Measurements from ENCODE around the gene EMC9. TPM values are rescaled to one million over a fixed set of nuclear protein-coding genes. Genes with fewer than 3 reads are reported as not detected.

EMC9 gene
- total RNA-seq, 1 experiment from 2014 or later: 27.4 TPM

DNA sequence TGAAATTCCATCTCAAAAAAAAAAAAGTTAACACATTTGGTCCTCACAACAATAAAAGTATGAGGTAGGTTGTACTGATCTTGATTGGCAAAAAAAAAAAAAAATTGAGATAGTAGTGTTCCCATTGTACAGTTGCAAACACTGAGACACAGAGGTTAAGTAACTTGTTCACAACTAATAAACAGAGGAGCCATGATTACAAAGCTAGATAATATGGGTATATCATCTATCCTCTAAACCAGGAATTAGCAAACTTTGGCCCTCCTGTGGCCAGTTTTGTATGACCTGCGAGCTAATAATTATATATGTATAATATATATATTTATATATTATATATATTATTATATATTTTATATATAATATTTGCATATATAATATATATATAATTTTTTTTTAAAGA is 7.7 kb downstream of the EMC9 start:
- TF ChIP-seq EZH2 (IDR thresholded peaks at IDR 0.05; ENCODE audit: low read depth): no peak
- TF ChIP-seq CTCF (conservative IDR thresholded peaks at IDR 0.05): no peak
- DNase-seq: no peak
- H3K4me3 ChIP-seq: no peak overlapping the region
- H3K27ac ChIP-seq: no peak overlapping the region
- no peaks in the 10 kb centered on the region for H3K27me3 ChIP-seq (ENCODE audit: insufficient read depth, low read depth)
- no peak overlapping the region for H2AFZ ChIP-seq
- H3K4me1 ChIP-seq (replicated peaks; ENCODE audit: insufficient read depth): peaks cover 11% of the 10 kb centered on the region; the same call in 1 of the 2 replicates
- no peaks in the 10 kb centered on the region for H3K9me3 ChIP-seq (ENCODE audit: insufficient read depth, low read depth)
- peaks cover 7% of the 10 kb centered on the region; the same call in 1 of the 2 replicates for H3F3A ChIP-seq (ENCODE audit: insufficient read depth, low read depth)
- BruUV-seq (replicated peaks): no TSS peak
- no peaks in the 10 kb centered on the region for H3K36me3 ChIP-seq (ENCODE audit: low read depth)
- peaks cover 10% of the 10 kb centered on the region; the same call in 1 of the 2 replicates for H3K79me2 ChIP-seq (ENCODE audit: low read depth)
- intact Hi-C loops (cut with micrococcal nuclease; ENCODE audit: unreplicated experiment): no loop called here
- POLR2A ChIA-PET (ENCODE audit: unreplicated experiment): no interaction called here
- no peaks in the 10 kb centered on the region for H3K9me2 ChIP-seq (ENCODE audit: insufficient read depth)
- H4K20me1 ChIP-seq (ENCODE audit: insufficient read depth): no peaks in the 10 kb centered on the region
- no peak overlapping the region for H3K4me2 ChIP-seq
- CTCF ChIA-PET: interaction anchor here (0.6 kb wide), 2 partner anchors 11 to 163 kb away, joined by 3 to 5 read pairs; no protein-coding TSS in a partner anchor

DNA sequence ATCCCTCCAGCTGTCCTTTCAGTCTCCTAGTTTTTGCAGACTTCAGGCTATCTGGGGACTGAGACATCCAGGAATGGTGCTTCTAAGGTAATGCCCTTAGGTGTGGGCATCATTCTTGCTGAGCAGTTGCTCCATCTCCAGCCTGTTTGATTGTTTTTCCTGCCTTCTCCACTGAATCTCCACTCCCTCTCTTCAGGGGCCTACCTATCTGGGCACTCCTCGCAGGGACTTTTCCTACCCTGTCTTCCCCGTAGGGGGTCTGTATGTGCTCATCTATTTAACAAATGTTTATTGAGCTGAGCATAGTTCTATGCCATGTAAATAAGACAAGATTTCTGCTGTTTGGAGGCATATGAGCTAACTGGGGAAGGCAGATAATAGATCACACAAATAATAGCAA is 8.4 kb downstream of the EMC9 start:
- H3F3A ChIP-seq (ENCODE audit: insufficient read depth, low read depth): peaks cover 7% of the 10 kb centered on the region; the same call in 1 of the 2 replicates
- H3K4me2 ChIP-seq: no peak overlapping the region
- no peak overlapping the region for H2AFZ ChIP-seq
- H3K36me3 ChIP-seq (ENCODE audit: low read depth): no peaks in the 10 kb centered on the region
- ChIA-PET POLR2A (ENCODE audit: unreplicated experiment) (no interaction called here), CTCF (no interaction called here)
- no peaks in the 10 kb centered on the region for H3K27me3 ChIP-seq (ENCODE audit: insufficient read depth, low read depth)
- no TSS peak for BruUV-seq (replicated peaks)
- no peaks in the 10 kb centered on the region for H3K9me2 ChIP-seq (ENCODE audit: insufficient read depth)
- peaks cover 11% of the 10 kb centered on the region; the same call in 1 of the 2 replicates for H3K4me1 ChIP-seq (replicated peaks; ENCODE audit: insufficient read depth)
- no peak for DNase-seq
- H4K20me1 ChIP-seq (ENCODE audit: insufficient read depth): no peaks in the 10 kb centered on the region
- 0 out of 2 replicates have a peak, but pooled peaks cover 7% of the 10 kb centered on the region for H3K79me2 ChIP-seq (ENCODE audit: low read depth)
- H3K4me3 ChIP-seq: no peak overlapping the region
- H3K9me3 ChIP-seq (ENCODE audit: insufficient read depth, low read depth): no peaks in the 10 kb centered on the region
- TF ChIP-seq CTCF (conservative IDR thresholded peaks at IDR 0.05): no peak
- TF ChIP-seq EZH2 (IDR thresholded peaks at IDR 0.05; ENCODE audit: low read depth): no peak
- no peak overlapping the region for H3K27ac ChIP-seq
- intact Hi-C loops (cut with micrococcal nuclease; ENCODE audit: unreplicated experiment): no loop called here

GRCh38 chr14:24132061-24132685 is 9.2 kb downstream of the EMC9 start:
- Histone ChIP-seq H3K4me2 (no peak overlapping the region), H3K79me2 (ENCODE audit: low read depth) (0 out of 2 replicates have a peak, but pooled peaks cover 7% of the 10 kb centered on the region), H3K36me3 (ENCODE audit: low read depth) (no peaks in the 10 kb centered on the region), H3K9me2 (ENCODE audit: insufficient read depth) (no peaks in the 10 kb centered on the region), H3K4me3 (no peak overlapping the region), H3K4me1 (replicated peaks; ENCODE audit: insufficient read depth) (peaks cover 10% of the 10 kb centered on the region; the same call in 1 of the 2 replicates), H3K9me3 (ENCODE audit: insufficient read depth, low read depth) (no peaks in the 10 kb centered on the region), H4K20me1 (ENCODE audit: insufficient read depth) (no peaks in the 10 kb centered on the region), H2AFZ (no peak overlapping the region), H3F3A (ENCODE audit: insufficient read depth, low read depth) (peaks cover 7% of the 10 kb centered on the region; the same call in 1 of the 2 replicates), H3K27me3 (ENCODE audit: insufficient read depth, low read depth) (no peaks in the 10 kb centered on the region), H3K27ac (no peak overlapping the region)
- no peak for DNase-seq
- TF ChIP-seq CTCF (conservative IDR thresholded peaks at IDR 0.05) (no peak), EZH2 (IDR thresholded peaks at IDR 0.05; ENCODE audit: low read depth) (no peak)
- ChIA-PET CTCF (no interaction called here), POLR2A (ENCODE audit: unreplicated experiment) (interaction anchor here (0.5 to 0.9 kb wide), 2 partner anchors 17 to 83 kb away, joined by 6 to 8 read pairs; partner anchors contain the start of gene NRL)
- intact Hi-C loops (cut with micrococcal nuclease; ENCODE audit: unreplicated experiment): no loop called here
- BruUV-seq (replicated peaks): no TSS peak

Data from PC-9 (cell line).